ENCODE measurements around the gene ZMYND8.
"Not testable (repeated sequence)": the region's sequence is repeated elsewhere in the genome, so short reads cannot be mapped to it uniquely, and the experiment has no call there.

Gene ZMYND8

GRCh38 chr20:47263465-47264084 lies 92.9 kb downstream of the ZMYND8 start:
- no peak for DNase-seq

GRCh38 chr20:47263080-47263464 lies 93.4 kb downstream of the ZMYND8 start:
- no peak for DNase-seq

- DNase-seq = peak; percentile 66
Measured at GRCh38 chr20:47262365-47263013, 94.0 kb downstream of the ZMYND8 start.

- no peak for DNase-seq
Measured at GRCh38 chr20:47262008-47262364, 94.5 kb downstream of the ZMYND8 start.

- DNase-seq = not testable (repeated sequence)
Measured at GRCh38 chr20:47261161-47261774, 95.2 kb downstream of the ZMYND8 start.

- DNase-seq = not testable (repeated sequence)
Measured at GRCh38 chr20:47260540-47261126, 95.9 kb downstream of the ZMYND8 start.

- DNase-seq = no peak
Measured at GRCh38 chr20:47258745-47259695, 97.5 kb downstream of the ZMYND8 start.

GRCh38 chr20:47257771-47258170 lies 98.7 kb downstream of the ZMYND8 start:
- DNase-seq = no peak

- no peak for DNase-seq
Measured at GRCh38 chr20:47257256-47257655, 99.2 kb downstream of the ZMYND8 start.

- no peak for DNase-seq
Measured at GRCh38 chr20:47256668-47257236, 99.7 kb downstream of the ZMYND8 start.

GRCh38 chr20:47253872-47254271 lies 102.6 kb downstream of the ZMYND8 start:
- no peak for DNase-seq

- DNase-seq = no peak
Measured at GRCh38 chr20:47252879-47253307, 103.6 kb downstream of the ZMYND8 start.

- no peak for DNase-seq
Measured at GRCh38 chr20:47251154-47252020, 105.1 kb downstream of the ZMYND8 start.

GRCh38 chr20:47250360-47250759 lies 106.1 kb downstream of the ZMYND8 start:
- no peak for DNase-seq

- DNase-seq = no peak
Measured at GRCh38 chr20:47249913-47250312, 106.6 kb downstream of the ZMYND8 start.

GRCh38 chr20:47248448-47248966 lies 108.0 kb downstream of the ZMYND8 start:
- no peak for DNase-seq

GRCh38 chr20:47247972-47248371 lies 108.5 kb downstream of the ZMYND8 start:
- DNase-seq = no peak

- DNase-seq = no peak
Measured at GRCh38 chr20:47246061-47246777, 110.3 kb downstream of the ZMYND8 start.

GRCh38 chr20:47245166-47245565 lies 111.3 kb downstream of the ZMYND8 start:
- not testable (repeated sequence) for DNase-seq

- DNase-seq = no peak
Measured at GRCh38 chr20:47244451-47244850, 112.0 kb downstream of the ZMYND8 start.
